Keratinocyte (primary cell): Measurements from ENCODE around the gene SLC12A5.

ENCODE experiments used
- EZH2 ChIP-seq: IDR thresholded peaks from one replicate; pipeline ENCODE4 v1.6.1; 2012; ENCODE audit warnings: inconsistent platforms, mild to moderate bottlenecking, low read length, moderate library complexity
- TF ChIP-seq, protein P1 (sequence below), 3 experiments: IDR thresholded peaks in 1 of 3; conservative IDR thresholded peaks in 1 of 3; optimal IDR thresholded peaks in 1 of 3; 2 replicates in 2 of 3; 3 replicates in 1 of 3; pipeline versions ENCODE3 to v1.5.1; 2011; ENCODE audit warnings: low read length in 3 of 3, mild to moderate bottlenecking in 3 of 3, moderate library complexity in 2 of 3, control low read depth in 1 of 3, inconsistent platforms in 1 of 3; ENCODE audit not compliant: insufficient read depth in 2 of 3; ENCODE audit errors: extremely low read depth in 1 of 3

DNA sequence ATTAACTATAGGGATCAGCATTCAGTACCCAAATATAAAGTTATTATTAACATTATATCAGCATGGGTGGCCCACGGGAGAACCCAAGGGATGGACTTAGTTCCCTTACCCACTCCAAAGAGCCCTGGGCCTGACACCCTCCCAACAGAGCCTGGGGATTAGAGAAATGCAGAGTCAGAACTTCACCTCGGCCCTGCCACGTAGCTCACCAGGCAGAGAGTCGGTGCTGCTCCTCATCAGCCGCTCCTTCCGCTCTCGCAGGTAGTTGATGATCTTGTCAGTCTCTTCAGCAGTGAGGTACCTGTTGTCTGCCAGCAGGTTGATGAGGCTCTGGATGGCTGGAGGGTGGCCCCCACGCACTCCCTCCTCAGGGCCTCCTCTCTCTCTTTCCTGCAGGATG is 34.1 kb downstream of the SLC12A5 start:
- TF ChIP-seq EZH2, result no peak
- TF ChIP-seq, protein P1, sequence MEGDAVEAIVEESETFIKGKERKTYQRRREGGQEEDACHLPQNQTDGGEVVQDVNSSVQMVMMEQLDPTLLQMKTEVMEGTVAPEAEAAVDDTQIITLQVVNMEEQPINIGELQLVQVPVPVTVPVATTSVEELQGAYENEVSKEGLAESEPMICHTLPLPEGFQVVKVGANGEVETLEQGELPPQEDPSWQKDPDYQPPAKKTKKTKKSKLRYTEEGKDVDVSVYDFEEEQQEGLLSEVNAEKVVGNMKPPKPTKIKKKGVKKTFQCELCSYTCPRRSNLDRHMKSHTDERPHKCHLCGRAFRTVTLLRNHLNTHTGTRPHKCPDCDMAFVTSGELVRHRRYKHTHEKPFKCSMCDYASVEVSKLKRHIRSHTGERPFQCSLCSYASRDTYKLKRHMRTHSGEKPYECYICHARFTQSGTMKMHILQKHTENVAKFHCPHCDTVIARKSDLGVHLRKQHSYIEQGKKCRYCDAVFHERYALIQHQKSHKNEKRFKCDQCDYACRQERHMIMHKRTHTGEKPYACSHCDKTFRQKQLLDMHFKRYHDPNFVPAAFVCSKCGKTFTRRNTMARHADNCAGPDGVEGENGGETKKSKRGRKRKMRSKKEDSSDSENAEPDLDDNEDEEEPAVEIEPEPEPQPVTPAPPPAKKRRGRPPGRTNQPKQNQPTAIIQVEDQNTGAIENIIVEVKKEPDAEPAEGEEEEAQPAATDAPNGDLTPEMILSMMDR (optimal IDR thresholded peaks at IDR 0.05 in 1 of 3, IDR thresholded peaks at IDR 0.05 in 1 of 3, conservative IDR thresholded peaks at IDR 0.05 in 1 of 3; ENCODE audit: extremely low read depth in 1 of 3, insufficient read depth in 2 of 3, low read length in 3 of 3), result no peak
